Measurements from ENCODE around the gene TFEB.

Gene TFEB

GRCh38 chr6:41732149-41732548 is 3.3 kb downstream of the TFEB start:
- no peaks in the 10 kb centered on the region for H3K9me3 ChIP-seq
- H3K27ac ChIP-seq, result peak overlapping the region; percentile 74
- H3K36me3 ChIP-seq, result no peaks in the 10 kb centered on the region
- TF ChIP-seq Cebpa-rat (IDR thresholded peaks at IDR 0.05), result no peak
- H3K4me1 ChIP-seq, result peaks cover 77% of the 10 kb centered on the region
- H3K4me3 ChIP-seq, result peak overlapping the region; percentile 90
- H4K20me1 ChIP-seq, result peaks cover 45% of the 10 kb centered on the region
- no peaks in the 10 kb centered on the region for H3K27me3 ChIP-seq
- H3K4me2 ChIP-seq, result peak overlapping the region; percentile 100
- H3K9ac ChIP-seq, result peak overlapping the region; percentile 88

- H3K4me3 ChIP-seq, result peak overlapping the region; percentile 90
Measured at GRCh38 chr6:41731561-41732086, 3.8 kb downstream of the TFEB start.

GRCh38 chr6:41730531-41731436 is 4.6 kb downstream of the TFEB start:
- Histone ChIP-seq H3K27ac (peak overlapping the region; percentile 74), H3K36me3 (no peaks in the 10 kb centered on the region), H3K4me2 (peak overlapping the region; percentile 100), H3K9ac (peak overlapping the region; percentile 88), H3K4me3 (peak overlapping the region; percentile 90), H3K27me3 (no peaks in the 10 kb centered on the region), H3K9me3 (no peaks in the 10 kb centered on the region), H4K20me1 (peaks cover 45% of the 10 kb centered on the region), H3K4me1 (peaks cover 82% of the 10 kb centered on the region)
- no peak for TF ChIP-seq Cebpa-rat (IDR thresholded peaks at IDR 0.05)

More at GRCh38 chr6:41731561-41732086, 3.8 kb downstream of the TFEB start:
- Histone ChIP-seq H3K4me2 (peak overlapping the region; percentile 100), H4K20me1 (peaks cover 45% of the 10 kb centered on the region), H3K9ac (peak overlapping the region; percentile 88), H3K27me3 (no peaks in the 10 kb centered on the region), H3K36me3 (no peaks in the 10 kb centered on the region), H3K4me1 (peaks cover 82% of the 10 kb centered on the region), H3K9me3 (no peaks in the 10 kb centered on the region), H3K27ac (peak overlapping the region; percentile 74)
- TF ChIP-seq Cebpa-rat (IDR thresholded peaks at IDR 0.05), result no peak

- Histone ChIP-seq H3K4me2 (peak overlapping the region; percentile 100), H3K27me3 (no peaks in the 10 kb centered on the region), H3K4me3 (no peak overlapping the region), H3K9ac (peak overlapping the region; percentile 46; the same call in 1 of the 2 replicates), H4K20me1 (peaks cover 53% of the 10 kb centered on the region), H3K9me3 (no peaks in the 10 kb centered on the region), H3K4me1 (peaks cover 92% of the 10 kb centered on the region), H3K36me3 (no peaks in the 10 kb centered on the region), H3K27ac (peak overlapping the region; percentile 75)
- no peak for TF ChIP-seq Cebpa-rat (IDR thresholded peaks at IDR 0.05)
Measured at GRCh38 chr6:41729624-41730023, 5.8 kb downstream of the TFEB start.

- H3K4me2 ChIP-seq, result peak overlapping the region; percentile 100
- H3K27me3 ChIP-seq, result no peaks in the 10 kb centered on the region
- peaks cover 98% of the 10 kb centered on the region for H3K4me1 ChIP-seq
- no peak overlapping the region for H3K4me3 ChIP-seq
- H4K20me1 ChIP-seq, result peaks cover 57% of the 10 kb centered on the region
- H3K36me3 ChIP-seq, result no peaks in the 10 kb centered on the region
- no peaks in the 10 kb centered on the region for H3K9me3 ChIP-seq
- TF ChIP-seq Cebpa-rat (IDR thresholded peaks at IDR 0.05), result no peak
- peak overlapping the region; percentile 58; the same call in 1 of the 2 replicates for H3K9ac ChIP-seq
- peak overlapping the region; percentile 75 for H3K27ac ChIP-seq
Measured at GRCh38 chr6:41728954-41729353, 6.5 kb downstream of the TFEB start.

- Histone ChIP-seq H4K20me1 (peaks cover 57% of the 10 kb centered on the region), H3K27ac (peak overlapping the region; percentile 75), H3K27me3 (no peaks in the 10 kb centered on the region), H3K36me3 (no peaks in the 10 kb centered on the region), H3K4me2 (peak overlapping the region; percentile 100), H3K4me3 (no peak overlapping the region), H3K9ac (peak overlapping the region; percentile 58), H3K4me1 (peaks cover 100% of the 10 kb centered on the region), H3K9me3 (no peaks in the 10 kb centered on the region)
- TF ChIP-seq Cebpa-rat (IDR thresholded peaks at IDR 0.05), result no peak
Measured at GRCh38 chr6:41728073-41728936, 7.1 kb downstream of the TFEB start.

GRCh38 chr6:41727705-41728072 is 7.7 kb downstream of the TFEB start:
- peaks cover 100% of the 10 kb centered on the region for H3K4me1 ChIP-seq
- no peak for TF ChIP-seq Cebpa-rat (IDR thresholded peaks at IDR 0.05)
- H3K9ac ChIP-seq, result peak overlapping the region; percentile 58
- H3K27ac ChIP-seq, result peak overlapping the region; percentile 75
- peaks cover 63% of the 10 kb centered on the region for H4K20me1 ChIP-seq
- H3K36me3 ChIP-seq, result no peaks in the 10 kb centered on the region
- H3K27me3 ChIP-seq, result no peaks in the 10 kb centered on the region
- H3K4me3 ChIP-seq, result no peak overlapping the region
- H3K9me3 ChIP-seq, result no peaks in the 10 kb centered on the region
- H3K4me2 ChIP-seq, result peak overlapping the region; percentile 100

- Histone ChIP-seq H3K9ac (peak overlapping the region; percentile 58; the same call in 1 of the 2 replicates), H3K4me3 (no peak overlapping the region), H3K9me3 (no peaks in the 10 kb centered on the region), H3K4me1 (peaks cover 100% of the 10 kb centered on the region), H4K20me1 (peaks cover 70% of the 10 kb centered on the region), H3K27me3 (no peaks in the 10 kb centered on the region), H3K27ac (peak overlapping the region; percentile 75), H3K4me2 (peak overlapping the region; percentile 100), H3K36me3 (no peaks in the 10 kb centered on the region)
- TF ChIP-seq Cebpa-rat (IDR thresholded peaks at IDR 0.05), result no peak
Measured at GRCh38 chr6:41726876-41727275, 8.5 kb downstream of the TFEB start.
